KOPT-K1 (cell line): ENCODE data around the gene RFTN2.
"Not testable (repeated sequence)": the region's sequence is repeated elsewhere in the genome, so short reads cannot be mapped to it uniquely, and the experiment has no call there.

ENCODE experiments used
- H3K27ac ChIP-seq: fragments of 200-600 bp; sonication (generic); 2 replicates; pipeline ENCODE4 v1.5.1; 2016; ENCODE audit warnings: antibody characterized with exemption, mild to moderate bottlenecking, low read depth, low read length; ENCODE audit not compliant: poor library complexity, severe bottlenecking
- H3K36me3 ChIP-seq: fragments of 200-600 bp; sonication (generic); 2 replicates; pipeline ENCODE4 v1.5.1; 2017; ENCODE audit warnings: antibody characterized with exemption, mild to moderate bottlenecking, low read length, moderate library complexity; ENCODE audit not compliant: insufficient read depth
- H3K9me3 ChIP-seq: fragments of 200-600 bp; sonication (generic); 2 replicates; pipeline ENCODE4 v1.5.1; 2017; ENCODE audit warnings: antibody characterized with exemption, low read length, mild to moderate bottlenecking; ENCODE audit not compliant: insufficient read depth, poor library complexity, severe bottlenecking

The RFTN2 gene

GRCh38 chr2:197558393-197558792 lies 117.0 kb downstream of the RFTN2 start:
- Histone ChIP-seq H3K36me3 (peaks cover 78% of the 10 kb centered on the region), H3K9me3 (peaks cover 13% of the 10 kb centered on the region), H3K27ac (no peak overlapping the region)

GRCh38 chr2:197556456-197556855 lies 118.9 kb downstream of the RFTN2 start:
- Histone ChIP-seq H3K36me3 (peaks cover 89% of the 10 kb centered on the region), H3K9me3 (peaks cover 4% of the 10 kb centered on the region), H3K27ac (no peak overlapping the region)

- H3K36me3 ChIP-seq = peaks cover 89% of the 10 kb centered on the region
- H3K9me3 ChIP-seq = no peaks in the 10 kb centered on the region
- H3K27ac ChIP-seq = no peak overlapping the region
Measured at GRCh38 chr2:197555467-197555866, 119.9 kb downstream of the RFTN2 start.

GRCh38 chr2:197551260-197551659 lies 124.1 kb downstream of the RFTN2 start:
- H3K9me3 ChIP-seq, H3K27ac ChIP-seq: not testable (repeated sequence)
- H3K36me3 ChIP-seq = peaks cover 97% of the 10 kb centered on the region

GRCh38 chr2:197548582-197548981 lies 126.8 kb downstream of the RFTN2 start:
- Histone ChIP-seq H3K27ac (no peak overlapping the region), H3K9me3 (no peaks in the 10 kb centered on the region), H3K36me3 (peaks cover 89% of the 10 kb centered on the region)

- peaks cover 89% of the 10 kb centered on the region for H3K36me3 ChIP-seq
- no peak overlapping the region for H3K27ac ChIP-seq
- no peaks in the 10 kb centered on the region for H3K9me3 ChIP-seq
Measured at GRCh38 chr2:197547163-197547900, 128.1 kb downstream of the RFTN2 start.

- Histone ChIP-seq H3K36me3 (peaks cover 90% of the 10 kb centered on the region), H3K9me3 (no peaks in the 10 kb centered on the region), H3K27ac (no peak overlapping the region)
Measured at GRCh38 chr2:197543206-197543605, 132.2 kb downstream of the RFTN2 start.

- Histone ChIP-seq H3K27ac (no peak overlapping the region), H3K36me3 (peaks cover 99% of the 10 kb centered on the region), H3K9me3 (no peaks in the 10 kb centered on the region)
Measured at GRCh38 chr2:197539734-197540133, 135.7 kb downstream of the RFTN2 start.

- peaks cover 92% of the 10 kb centered on the region for H3K36me3 ChIP-seq
- H3K9me3 ChIP-seq = no peaks in the 10 kb centered on the region
- H3K27ac ChIP-seq = no peak overlapping the region
Measured at GRCh38 chr2:197538412-197538811, 137.0 kb downstream of the RFTN2 start.
